ENCODE data around the gene AFMID.

The AFMID gene

GRCh38 chr17:78255029-78255656 is 68.0 kb downstream of the AFMID start:
- DNase-seq (ENCODE audit: low read depth): no peak

- no peak for DNase-seq (ENCODE audit: low read depth)
Measured at GRCh38 chr17:78255953-78256706, 69.0 kb downstream of the AFMID start.

- DNase-seq (ENCODE audit: low read depth): no peak
Measured at GRCh38 chr17:78256707-78257591, 69.8 kb downstream of the AFMID start.
